Measurements from ENCODE around the gene TBC1D8.

Gene TBC1D8

DNA sequence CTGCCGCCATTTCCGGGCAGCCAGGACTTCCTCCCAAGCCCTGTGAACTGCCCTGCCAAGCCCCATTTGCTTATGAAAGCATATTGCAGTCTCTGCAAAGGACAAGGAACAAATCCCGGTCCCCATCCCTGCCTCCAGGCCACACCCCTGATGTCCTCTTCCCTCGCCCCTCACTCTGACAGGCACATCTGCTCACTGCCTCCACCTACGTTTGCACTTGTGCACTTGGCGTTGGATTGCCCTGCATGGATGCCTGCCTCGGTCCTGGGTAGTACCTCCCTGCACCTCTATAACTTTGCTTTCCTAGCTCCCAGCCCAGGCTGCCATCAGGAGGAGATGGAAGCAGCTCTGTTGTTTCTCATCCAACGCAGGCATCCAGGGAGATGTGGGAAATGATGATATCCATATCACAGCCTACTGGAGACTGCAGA lies 168.7 kb downstream of the TBC1D8 start:
- no peak overlapping the region for H3K27ac ChIP-seq
- TF ChIP-seq, protein P1, sequence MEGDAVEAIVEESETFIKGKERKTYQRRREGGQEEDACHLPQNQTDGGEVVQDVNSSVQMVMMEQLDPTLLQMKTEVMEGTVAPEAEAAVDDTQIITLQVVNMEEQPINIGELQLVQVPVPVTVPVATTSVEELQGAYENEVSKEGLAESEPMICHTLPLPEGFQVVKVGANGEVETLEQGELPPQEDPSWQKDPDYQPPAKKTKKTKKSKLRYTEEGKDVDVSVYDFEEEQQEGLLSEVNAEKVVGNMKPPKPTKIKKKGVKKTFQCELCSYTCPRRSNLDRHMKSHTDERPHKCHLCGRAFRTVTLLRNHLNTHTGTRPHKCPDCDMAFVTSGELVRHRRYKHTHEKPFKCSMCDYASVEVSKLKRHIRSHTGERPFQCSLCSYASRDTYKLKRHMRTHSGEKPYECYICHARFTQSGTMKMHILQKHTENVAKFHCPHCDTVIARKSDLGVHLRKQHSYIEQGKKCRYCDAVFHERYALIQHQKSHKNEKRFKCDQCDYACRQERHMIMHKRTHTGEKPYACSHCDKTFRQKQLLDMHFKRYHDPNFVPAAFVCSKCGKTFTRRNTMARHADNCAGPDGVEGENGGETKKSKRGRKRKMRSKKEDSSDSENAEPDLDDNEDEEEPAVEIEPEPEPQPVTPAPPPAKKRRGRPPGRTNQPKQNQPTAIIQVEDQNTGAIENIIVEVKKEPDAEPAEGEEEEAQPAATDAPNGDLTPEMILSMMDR (IDR thresholded peaks at IDR 0.05): no peak
- TF ChIP-seq ZFX (IDR thresholded peaks at IDR 0.05; ENCODE audit: borderline replicate concordance): no peak

DNA sequence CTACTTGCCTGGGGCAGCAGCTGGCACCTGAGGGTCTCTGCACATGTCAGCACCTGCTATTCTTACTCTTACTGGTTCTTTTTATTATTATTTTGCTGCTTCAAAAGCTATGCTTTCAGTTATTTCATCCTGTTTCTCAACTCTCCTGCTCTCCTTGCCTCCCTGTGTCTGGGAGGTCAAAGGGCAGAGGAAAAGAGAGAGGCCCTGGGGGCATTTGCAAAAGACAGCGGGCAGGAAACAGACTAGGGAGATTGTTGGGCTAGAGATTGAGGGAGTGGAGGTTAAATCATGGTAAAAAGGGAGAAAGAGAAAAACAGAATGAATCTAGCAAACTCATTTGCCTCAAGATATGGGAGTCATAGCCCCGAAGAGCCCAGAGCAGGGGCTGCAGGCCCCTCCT lies 170.2 kb downstream of the TBC1D8 start:
- no peak overlapping the region for H3K27ac ChIP-seq
- TF ChIP-seq, protein P1 (IDR thresholded peaks at IDR 0.05): no peak
- no peak for TF ChIP-seq ZFX (IDR thresholded peaks at IDR 0.05; ENCODE audit: borderline replicate concordance)

DNA sequence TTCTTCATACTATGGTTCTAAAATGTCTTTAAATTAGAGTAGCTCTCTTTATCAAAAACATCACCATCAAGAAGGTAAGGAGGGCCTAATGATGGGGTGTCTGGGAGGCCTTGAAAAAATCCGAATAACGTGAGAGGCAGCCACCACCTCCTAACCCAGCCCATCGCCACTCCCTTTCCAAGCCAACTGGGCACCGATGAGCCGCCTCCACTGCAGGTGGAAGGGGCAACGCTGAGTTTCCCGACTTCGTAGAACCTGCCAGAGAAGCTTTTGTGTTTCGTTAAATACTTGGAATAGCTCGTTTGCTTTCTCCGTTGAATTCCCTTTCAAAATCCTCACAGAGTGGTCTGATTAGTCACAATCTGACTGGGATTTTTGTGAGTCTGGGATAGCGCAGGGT lies 171.1 kb downstream of the TBC1D8 start:
- TF ChIP-seq, protein P1 (IDR thresholded peaks at IDR 0.05): no peak
- H3K27ac ChIP-seq: no peak overlapping the region

DNA sequence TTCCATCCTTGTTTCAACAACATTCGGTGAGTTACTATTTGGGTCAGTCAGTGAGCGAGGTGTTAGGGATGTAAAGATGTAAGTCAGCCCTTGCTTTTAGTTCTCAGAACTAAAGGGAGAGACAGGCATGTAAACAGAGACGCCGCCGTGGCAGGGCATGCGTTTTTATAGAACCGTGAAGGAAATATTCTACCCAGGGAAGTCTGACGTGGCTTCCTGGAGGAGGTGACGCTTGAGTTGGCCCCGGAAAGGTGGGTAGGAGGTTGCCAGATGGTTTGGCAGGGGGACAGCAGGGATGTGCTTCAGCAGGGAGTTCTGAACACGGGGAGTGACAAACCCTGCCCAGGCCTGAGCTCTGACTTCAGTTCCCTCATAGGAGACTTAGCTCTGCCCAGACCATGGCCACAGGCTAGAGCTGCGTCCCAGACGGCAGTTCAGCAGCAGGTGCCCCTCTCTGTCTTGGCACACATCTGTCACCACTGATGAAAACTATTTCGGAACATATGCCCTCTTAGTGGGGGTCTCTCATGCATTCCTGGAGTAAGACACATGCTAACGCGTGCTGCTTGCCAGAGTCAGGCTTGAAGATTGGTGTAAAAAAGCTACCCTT lies 172.5 kb downstream of the TBC1D8 start:
- no peak overlapping the region for H3K27ac ChIP-seq
- TF ChIP-seq ZFX (IDR thresholded peaks at IDR 0.05; ENCODE audit: borderline replicate concordance): no peak
- TF ChIP-seq, protein P1 (IDR thresholded peaks at IDR 0.05): no peak

DNA sequence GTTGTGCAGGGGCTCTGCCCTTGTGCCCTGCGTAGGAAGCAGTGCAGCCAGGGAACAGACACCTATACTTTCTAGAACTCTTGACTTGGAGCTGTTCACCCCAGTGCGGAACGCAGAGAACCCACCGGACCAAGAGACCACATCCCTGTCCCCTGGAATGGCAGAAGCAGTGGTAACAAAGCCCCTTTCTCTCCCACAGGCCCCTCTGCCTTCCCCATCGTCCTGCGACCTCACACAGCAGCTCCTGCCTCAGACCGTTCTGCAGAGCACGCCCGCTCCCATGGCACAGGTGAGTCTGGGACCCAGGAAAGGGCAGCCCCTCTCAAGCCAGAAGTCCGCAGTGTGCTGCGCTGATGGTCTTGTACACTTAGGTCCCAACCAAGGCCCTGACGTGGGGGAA lies 173.7 kb downstream of the TBC1D8 start:
- no peak overlapping the region for H3K27ac ChIP-seq
- no peak for TF ChIP-seq ZFX (IDR thresholded peaks at IDR 0.05; ENCODE audit: borderline replicate concordance)
- TF ChIP-seq, protein P1 (IDR thresholded peaks at IDR 0.05): no peak

DNA sequence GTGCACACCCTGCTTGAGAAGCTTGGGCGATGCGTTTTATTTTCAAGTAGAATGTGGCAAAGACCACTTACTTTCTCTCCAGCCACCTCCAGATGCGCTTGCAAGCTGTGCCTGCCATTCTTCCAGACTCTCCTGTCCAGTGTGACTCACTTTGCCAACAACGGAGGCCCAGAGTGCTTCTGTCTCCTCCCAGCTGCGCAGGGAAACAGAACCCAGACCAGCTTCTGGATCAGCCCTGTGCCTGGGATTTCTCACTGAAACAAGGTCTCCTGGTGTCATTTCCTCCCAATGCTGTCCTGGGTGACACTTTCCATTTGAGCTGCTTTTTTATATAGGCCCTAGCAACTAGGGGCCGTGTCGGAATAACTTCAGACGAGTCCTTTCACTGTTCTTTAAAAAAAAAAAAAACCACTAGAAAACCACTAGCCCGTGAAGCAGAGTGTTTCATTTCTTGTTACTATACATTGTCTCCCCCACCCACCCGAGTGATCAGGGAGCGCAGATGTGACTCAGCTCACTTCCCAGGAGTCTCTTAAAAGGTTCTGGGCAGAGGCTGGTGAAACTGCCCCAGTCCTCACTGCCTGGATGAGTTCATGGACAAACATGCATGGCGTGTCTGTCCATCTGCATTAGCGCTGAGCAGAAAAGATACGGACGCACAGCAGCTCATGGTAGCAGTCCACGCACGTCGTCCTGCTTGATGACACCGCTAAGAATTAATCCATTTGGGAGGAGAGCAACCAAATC lies 174.4 kb downstream of the TBC1D8 start:
- no peak for TF ChIP-seq ZFX (IDR thresholded peaks at IDR 0.05; ENCODE audit: borderline replicate concordance)
- TF ChIP-seq, protein P1 (IDR thresholded peaks at IDR 0.05): no peak

DNA sequence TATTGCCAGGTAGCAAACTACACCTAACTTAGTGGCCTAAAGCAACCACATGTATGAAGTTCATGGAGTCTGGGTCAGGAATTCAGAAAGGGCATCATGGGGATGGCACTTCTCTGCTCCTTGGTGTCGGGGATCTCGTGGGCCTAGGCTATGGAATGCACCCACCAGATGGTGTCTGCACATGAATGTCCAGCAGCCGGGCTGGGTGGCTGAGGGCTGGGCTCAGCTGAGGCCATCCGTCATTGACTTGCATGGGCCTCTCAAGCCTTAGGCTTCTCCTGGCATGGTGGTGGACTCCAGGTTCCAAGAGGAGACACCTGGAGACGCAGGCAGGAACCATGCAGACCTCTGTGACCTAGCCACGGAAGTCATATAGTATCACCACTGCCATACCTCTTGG lies 175.1 kb downstream of the TBC1D8 start:
- TF ChIP-seq, protein P1 (IDR thresholded peaks at IDR 0.05): no peak
- TF ChIP-seq ZFX (IDR thresholded peaks at IDR 0.05; ENCODE audit: borderline replicate concordance): no peak
- H3K27ac ChIP-seq: no peak overlapping the region

More for the DNA sequence above, 174.4 kb downstream of the TBC1D8 start:
- no peak overlapping the region for H3K27ac ChIP-seq
